ENCODE measurements around the gene COX15.

The COX15 gene

DNA sequence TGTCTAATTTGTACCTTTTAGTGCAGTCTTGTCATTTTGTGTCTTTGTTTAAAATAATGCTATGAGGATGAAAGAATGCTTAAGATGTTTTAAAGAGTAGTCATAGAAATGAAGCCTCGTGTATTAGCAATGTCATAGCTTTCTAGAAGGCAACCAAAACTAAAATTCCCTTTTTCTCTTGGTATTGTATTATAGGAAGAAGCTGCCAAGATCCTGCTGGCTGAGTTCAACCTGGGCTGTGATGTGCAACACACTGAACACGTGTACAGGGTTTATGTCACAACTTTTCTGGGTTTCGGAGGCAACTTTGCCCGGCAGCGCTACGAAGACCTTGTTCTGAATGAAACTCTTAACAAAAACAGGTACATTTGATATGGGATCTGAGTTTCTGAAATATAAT is 36.2 kb downstream of the COX15 start:
- H3K9me3 ChIP-seq (ENCODE audit: low read length): no peaks in the 10 kb centered on the region
- no peaks in the 10 kb centered on the region for H3K4me1 ChIP-seq (ENCODE audit: insufficient read depth, low read length)
- H3K27ac ChIP-seq (ENCODE audit: low read depth, low read length): no peak overlapping the region
- H3K27me3 ChIP-seq (ENCODE audit: control insufficient read depth in 1 of 2, insufficient read depth in 2 of 2, low read length in 2 of 2): no peaks in the 10 kb centered on the region
- H3K9ac ChIP-seq (ENCODE audit: low read length): no peak overlapping the region
- no peak overlapping the region for H3K4me3 ChIP-seq (ENCODE audit: low read depth in 1 of 2, low read length in 2 of 2)
- H3K36me3 ChIP-seq (ENCODE audit: insufficient read depth, low read length): peaks cover 6% of the 10 kb centered on the region

DNA sequence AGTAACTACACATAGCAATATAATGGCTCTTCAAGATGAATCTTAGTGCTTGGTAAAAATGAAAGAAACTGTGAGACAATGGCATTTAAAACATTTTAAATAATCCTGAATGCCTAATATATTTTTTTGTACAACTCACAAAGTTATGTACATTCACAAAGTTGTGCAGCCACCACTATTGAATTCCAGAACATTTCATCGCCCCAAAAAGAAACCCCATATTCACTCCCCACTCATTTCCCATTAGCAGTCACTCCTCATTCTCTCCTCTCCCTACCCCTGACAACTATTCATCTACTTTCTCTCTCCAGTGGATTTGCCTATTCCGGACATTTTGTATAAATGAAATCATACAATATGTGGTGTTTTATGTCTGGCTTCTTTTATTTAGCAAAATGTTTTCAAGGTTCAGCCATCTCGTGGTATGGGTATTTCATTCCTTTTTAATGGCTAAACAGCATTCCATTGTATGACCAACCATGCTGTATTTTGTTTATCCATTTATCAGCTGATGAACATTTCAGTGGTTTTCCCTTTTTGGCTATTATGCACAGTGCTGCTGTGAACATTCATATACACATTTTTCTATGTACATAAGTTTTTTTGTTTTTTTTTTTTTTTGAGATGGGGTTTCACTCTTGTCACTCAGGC is 37.9 kb downstream of the COX15 start:
- Histone ChIP-seq H3K27me3 (ENCODE audit: control insufficient read depth in 1 of 2, insufficient read depth in 2 of 2, low read length in 2 of 2) (no peaks in the 10 kb centered on the region), H3K9ac (ENCODE audit: low read length) (no peak overlapping the region), H3K4me3 (ENCODE audit: low read depth in 1 of 2, low read length in 2 of 2) (no peak overlapping the region), H3K4me1 (ENCODE audit: insufficient read depth, low read length) (no peaks in the 10 kb centered on the region), H3K36me3 (ENCODE audit: insufficient read depth, low read length) (peaks cover 6% of the 10 kb centered on the region), H3K9me3 (ENCODE audit: low read length) (no peaks in the 10 kb centered on the region), H3K27ac (ENCODE audit: low read depth, low read length) (no peak overlapping the region)

DNA sequence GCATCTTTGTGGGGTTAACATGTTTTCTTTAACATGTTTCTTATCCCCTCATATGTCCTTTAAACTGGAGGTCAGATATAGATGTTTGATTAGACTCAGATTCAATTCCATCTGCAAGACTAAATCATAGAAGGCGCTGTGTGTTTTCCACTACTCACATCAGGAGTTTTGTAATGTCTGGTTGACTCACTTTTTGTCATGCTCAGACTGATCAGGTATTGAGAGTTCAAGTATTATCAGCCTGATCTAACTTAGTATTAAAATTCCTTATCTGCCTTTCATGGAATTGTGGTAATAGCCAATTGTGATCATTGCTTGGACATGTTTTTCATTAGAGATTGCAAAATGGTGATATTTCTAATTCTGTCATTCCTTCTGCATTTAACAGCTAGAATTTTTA is 42.5 kb downstream of the COX15 start:
- no peak overlapping the region for H3K9ac ChIP-seq (ENCODE audit: low read length)
- no peak overlapping the region for H3K27ac ChIP-seq (ENCODE audit: low read depth, low read length)
- H3K36me3 ChIP-seq (ENCODE audit: insufficient read depth, low read length): no peaks in the 10 kb centered on the region
- no peaks in the 10 kb centered on the region for H3K27me3 ChIP-seq (ENCODE audit: control insufficient read depth in 1 of 2, insufficient read depth in 2 of 2, low read length in 2 of 2)
- no peak overlapping the region for H3K4me3 ChIP-seq (ENCODE audit: low read depth in 1 of 2, low read length in 2 of 2)
- H3K9me3 ChIP-seq (ENCODE audit: low read length): no peaks in the 10 kb centered on the region
- no peaks in the 10 kb centered on the region for H3K4me1 ChIP-seq (ENCODE audit: insufficient read depth, low read length)

DNA sequence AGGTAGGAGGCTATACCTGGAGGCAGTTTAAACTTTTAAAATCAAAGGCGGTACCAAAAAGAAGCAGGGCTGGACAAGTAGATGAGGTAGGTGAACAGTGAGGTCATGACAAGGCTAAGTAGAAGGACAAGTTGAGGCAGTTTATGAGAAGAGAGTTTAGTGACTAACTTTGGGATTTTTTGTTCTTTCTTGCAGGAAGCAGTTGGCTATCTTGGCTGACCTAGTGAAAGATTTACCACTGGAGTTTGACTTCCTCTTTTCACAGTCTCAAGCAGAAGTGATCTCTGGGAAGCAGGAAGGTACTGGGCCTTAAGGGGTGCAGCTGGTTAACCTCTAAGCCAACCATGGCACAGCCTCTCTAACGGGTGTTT is 46.3 kb downstream of the COX15 start:
- Histone ChIP-seq H3K27ac (ENCODE audit: low read depth, low read length) (no peak overlapping the region), H3K9ac (ENCODE audit: low read length) (no peak overlapping the region), H3K27me3 (ENCODE audit: control insufficient read depth in 1 of 2, insufficient read depth in 2 of 2, low read length in 2 of 2) (no peaks in the 10 kb centered on the region), H3K4me3 (ENCODE audit: low read depth in 1 of 2, low read length in 2 of 2) (no peak overlapping the region), H3K36me3 (ENCODE audit: insufficient read depth, low read length) (peaks cover 4% of the 10 kb centered on the region), H3K4me1 (ENCODE audit: insufficient read depth, low read length) (no peaks in the 10 kb centered on the region), H3K9me3 (ENCODE audit: low read length) (no peaks in the 10 kb centered on the region)

DNA sequence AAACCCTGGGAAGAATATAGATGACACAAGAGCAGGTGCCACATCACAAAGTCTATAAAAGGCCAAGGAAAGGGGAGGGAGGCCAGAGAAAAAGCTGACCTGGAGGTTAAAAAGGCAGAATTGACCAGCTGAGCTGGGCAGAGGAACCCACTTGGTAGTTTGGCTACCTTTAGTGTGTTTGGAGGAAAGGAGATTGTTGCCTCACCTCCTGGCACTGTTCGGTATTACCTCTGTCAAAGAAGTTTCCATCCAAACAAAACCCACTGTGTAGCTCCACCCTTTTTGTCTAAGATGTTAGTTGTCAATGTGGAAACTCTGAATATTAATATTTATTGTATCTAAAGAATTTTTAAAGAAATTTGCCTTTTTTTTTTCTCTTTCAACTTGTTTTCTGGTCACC is 49.2 kb downstream of the COX15 start:
- Histone ChIP-seq H3K36me3 (ENCODE audit: insufficient read depth, low read length) (peaks cover 6% of the 10 kb centered on the region), H3K27ac (ENCODE audit: low read depth, low read length) (no peak overlapping the region), H3K4me1 (ENCODE audit: insufficient read depth, low read length) (no peaks in the 10 kb centered on the region), H3K27me3 (ENCODE audit: control insufficient read depth in 1 of 2, insufficient read depth in 2 of 2, low read length in 2 of 2) (no peaks in the 10 kb centered on the region), H3K9me3 (ENCODE audit: low read length) (no peaks in the 10 kb centered on the region), H3K4me3 (ENCODE audit: low read depth in 1 of 2, low read length in 2 of 2) (no peak overlapping the region), H3K9ac (ENCODE audit: low read length) (no peak overlapping the region)

Measured in muscle layer of colon (tissue), 2 donors.